ENCODE data around the gene KRTAP9-8.

Gene KRTAP9-8

GRCh38 chr17:41256291-41256685, 18.5 kb downstream of the KRTAP9-8 start:
- Histone ChIP-seq H3K23ac (ENCODE audit: low read length) (no peak overlapping the region), H3K79me2 (ENCODE audit: control insufficient read depth, insufficient read depth, low read length) (no peaks in the 10 kb centered on the region), H3K79me1 (ENCODE audit: low read length) (no peaks in the 10 kb centered on the region), H3K27ac (ENCODE audit: low read depth, low read length) (no peak overlapping the region), H3K36me3 (ENCODE audit: control insufficient read depth, insufficient read depth, low read length) (no peaks in the 10 kb centered on the region), H3K27me3 (ENCODE audit: insufficient read depth, low read length, poor library complexity) (no peaks in the 10 kb centered on the region), H3K4me3 (ENCODE audit: low read length) (no peak overlapping the region), H4K8ac (ENCODE audit: low read depth, low read length) (no peak overlapping the region), H3K4me1 (ENCODE audit: control insufficient read depth, low read depth, low read length) (no peaks in the 10 kb centered on the region), H3K56ac (ENCODE audit: low read length) (no peak overlapping the region), H2BK120ac (ENCODE audit: low read depth, low read length) (no peak overlapping the region), H2AK5ac (ENCODE audit: low read length) (no peak overlapping the region), H2BK5ac (ENCODE audit: low read length) (no peak overlapping the region), H3K4ac (ENCODE audit: low read depth, low read length) (no peak overlapping the region), H3K9ac (ENCODE audit: low read length) (no peak overlapping the region), H3K18ac (ENCODE audit: low read length) (no peak overlapping the region), H2BK15ac (replicated peaks; ENCODE audit: low read depth) (no peak overlapping the region), H3K4me2 (ENCODE audit: low read length) (no peak overlapping the region), H4K5ac (ENCODE audit: low read length) (no peak overlapping the region)
- DNase-seq = no peak
- WGBS (ENCODE audit: extremely low coverage, insufficient coverage, low lambda C conversion rate) = no CpG with 5 or more reads among the region's 1 CpG

- no peak overlapping the region for H4K8ac ChIP-seq (ENCODE audit: low read depth, low read length)
- no peak overlapping the region for H3K4me2 ChIP-seq (ENCODE audit: low read length)
- no peak overlapping the region for H3K18ac ChIP-seq (ENCODE audit: low read length)
- H3K79me2 ChIP-seq (ENCODE audit: control insufficient read depth, insufficient read depth, low read length) = no peaks in the 10 kb centered on the region
- no peaks in the 10 kb centered on the region for H3K4me1 ChIP-seq (ENCODE audit: control insufficient read depth, low read depth, low read length)
- no peak overlapping the region for H3K9ac ChIP-seq (ENCODE audit: low read length)
- no peaks in the 10 kb centered on the region for H3K79me1 ChIP-seq (ENCODE audit: low read length)
- H3K27ac ChIP-seq (ENCODE audit: low read depth, low read length) = no peak overlapping the region
- H3K4ac ChIP-seq (ENCODE audit: low read depth, low read length) = no peak overlapping the region
- H2BK5ac ChIP-seq (ENCODE audit: low read length) = no peak overlapping the region
- H3K27me3 ChIP-seq (ENCODE audit: insufficient read depth, low read length, poor library complexity) = no peaks in the 10 kb centered on the region
- H3K4me3 ChIP-seq (ENCODE audit: low read length) = no peak overlapping the region
- H2AK5ac ChIP-seq (ENCODE audit: low read length) = no peak overlapping the region
- H2BK120ac ChIP-seq (ENCODE audit: low read depth, low read length) = no peak overlapping the region
- DNase-seq = no peak
- no peak overlapping the region for H3K23ac ChIP-seq (ENCODE audit: low read length)
- H2BK15ac ChIP-seq (replicated peaks; ENCODE audit: low read depth) = no peak overlapping the region
- no peak overlapping the region for H4K5ac ChIP-seq (ENCODE audit: low read length)
- H3K56ac ChIP-seq (ENCODE audit: low read length) = no peak overlapping the region
- no peaks in the 10 kb centered on the region for H3K36me3 ChIP-seq (ENCODE audit: control insufficient read depth, insufficient read depth, low read length)
Measured at GRCh38 chr17:41258406-41258805, 20.6 kb downstream of the KRTAP9-8 start.

- Histone ChIP-seq H3K4me3 (ENCODE audit: low read length) (no peak overlapping the region), H2BK120ac (ENCODE audit: low read depth, low read length) (no peak overlapping the region), H3K9ac (ENCODE audit: low read length) (no peak overlapping the region), H2BK5ac (ENCODE audit: low read length) (no peak overlapping the region), H3K56ac (ENCODE audit: low read length) (no peak overlapping the region), H3K79me1 (ENCODE audit: low read length) (no peaks in the 10 kb centered on the region), H3K27me3 (ENCODE audit: insufficient read depth, low read length, poor library complexity) (no peaks in the 10 kb centered on the region), H3K23ac (ENCODE audit: low read length) (no peak overlapping the region), H3K36me3 (ENCODE audit: control insufficient read depth, insufficient read depth, low read length) (no peaks in the 10 kb centered on the region), H3K79me2 (ENCODE audit: control insufficient read depth, insufficient read depth, low read length) (no peaks in the 10 kb centered on the region), H4K5ac (ENCODE audit: low read length) (no peak overlapping the region), H4K8ac (ENCODE audit: low read depth, low read length) (no peak overlapping the region), H3K4ac (ENCODE audit: low read depth, low read length) (no peak overlapping the region), H3K4me2 (ENCODE audit: low read length) (no peak overlapping the region), H3K27ac (ENCODE audit: low read depth, low read length) (no peak overlapping the region), H2BK15ac (replicated peaks; ENCODE audit: low read depth) (no peak overlapping the region), H2AK5ac (ENCODE audit: low read length) (no peak overlapping the region), H3K4me1 (ENCODE audit: control insufficient read depth, low read depth, low read length) (no peaks in the 10 kb centered on the region), H3K18ac (ENCODE audit: low read length) (no peak overlapping the region)
- DNase-seq = no peak
- WGBS (ENCODE audit: extremely low coverage, insufficient coverage, low lambda C conversion rate) = no CpG with 5 or more reads among the region's 2 CpGs
Measured at GRCh38 chr17:41263212-41263611, 25.4 kb downstream of the KRTAP9-8 start.

- Histone ChIP-seq H3K23ac (ENCODE audit: low read length) (no peak overlapping the region), H3K4me2 (ENCODE audit: low read length) (no peak overlapping the region), H3K4me3 (ENCODE audit: low read length) (no peak overlapping the region), H3K9ac (ENCODE audit: low read length) (no peak overlapping the region), H3K4ac (ENCODE audit: low read depth, low read length) (no peak overlapping the region), H2BK15ac (replicated peaks; ENCODE audit: low read depth) (no peak overlapping the region), H3K79me2 (ENCODE audit: control insufficient read depth, insufficient read depth, low read length) (no peaks in the 10 kb centered on the region), H2AK5ac (ENCODE audit: low read length) (no peak overlapping the region), H3K27me3 (ENCODE audit: insufficient read depth, low read length, poor library complexity) (no peaks in the 10 kb centered on the region), H3K56ac (ENCODE audit: low read length) (no peak overlapping the region), H4K5ac (ENCODE audit: low read length) (no peak overlapping the region), H3K27ac (ENCODE audit: low read depth, low read length) (no peak overlapping the region), H3K18ac (ENCODE audit: low read length) (no peak overlapping the region), H3K79me1 (ENCODE audit: low read length) (no peaks in the 10 kb centered on the region), H3K4me1 (ENCODE audit: control insufficient read depth, low read depth, low read length) (no peaks in the 10 kb centered on the region), H4K8ac (ENCODE audit: low read depth, low read length) (no peak overlapping the region), H3K36me3 (ENCODE audit: control insufficient read depth, insufficient read depth, low read length) (no peaks in the 10 kb centered on the region), H2BK120ac (ENCODE audit: low read depth, low read length) (no peak overlapping the region), H2BK5ac (ENCODE audit: low read length) (no peak overlapping the region)
- no CpG with 5 or more reads among the region's 3 CpGs for WGBS (ENCODE audit: extremely low coverage, insufficient coverage, low lambda C conversion rate)
- no peak for DNase-seq
Measured at GRCh38 chr17:41264599-41264998, 26.8 kb downstream of the KRTAP9-8 start.

- Histone ChIP-seq H3K4ac (ENCODE audit: low read depth, low read length) (no peak within 1 kb of the TSS), H2AK5ac (ENCODE audit: low read length) (no peak within 1 kb of the TSS), H3K4me1 (ENCODE audit: control insufficient read depth, low read depth, low read length) (no peaks in the 10 kb centered on the region), H3K9ac (ENCODE audit: low read length) (no peak within 1 kb of the TSS), H2BK120ac (ENCODE audit: low read depth, low read length) (no peak within 1 kb of the TSS), H3K4me3 (ENCODE audit: low read length) (no peak within 1 kb of the TSS), H3K27me3 (ENCODE audit: insufficient read depth, low read length, poor library complexity) (no peaks in the 10 kb centered on the region), H3K27ac (ENCODE audit: low read depth, low read length) (no peak within 1 kb of the TSS), H2BK5ac (ENCODE audit: low read length) (no peak within 1 kb of the TSS), H3K23ac (ENCODE audit: low read length) (no peak within 1 kb of the TSS), H3K4me2 (ENCODE audit: low read length) (no peak within 1 kb of the TSS), H3K56ac (ENCODE audit: low read length) (no peak within 1 kb of the TSS), H4K5ac (ENCODE audit: low read length) (no peak within 1 kb of the TSS), H3K18ac (ENCODE audit: low read length) (no peak within 1 kb of the TSS), H4K8ac (ENCODE audit: low read depth, low read length) (no peak within 1 kb of the TSS), H3K79me1 (ENCODE audit: low read length) (no peaks in the 10 kb centered on the region), H2BK15ac (replicated peaks; ENCODE audit: low read depth) (no peak within 1 kb of the TSS), H3K36me3 (ENCODE audit: control insufficient read depth, insufficient read depth, low read length) (no peaks in the 10 kb centered on the region), H3K79me2 (ENCODE audit: control insufficient read depth, insufficient read depth, low read length) (no peaks in the 10 kb centered on the region)
- WGBS (ENCODE audit: extremely low coverage, insufficient coverage, low lambda C conversion rate) = no CpG with 5 or more reads among the region's 2 CpGs
- no peak for DNase-seq
Measured at GRCh38 chr17:41265078-41265477, 27.3 kb downstream of the KRTAP9-8 start, which contains the start of gene KRTAP9-6. Gene KRTAP9-6 (plus strand): TSS chr17:41265378. CDS start chr17:41265378, 0 bp downstream.

GRCh38 chr17:41267711-41268110, 29.9 kb downstream of the KRTAP9-8 start:
- Histone ChIP-seq H2BK15ac (replicated peaks; ENCODE audit: low read depth) (no peak overlapping the region), H2BK120ac (ENCODE audit: low read depth, low read length) (no peak overlapping the region), H3K9ac (ENCODE audit: low read length) (no peak overlapping the region), H3K79me2 (ENCODE audit: control insufficient read depth, insufficient read depth, low read length) (no peaks in the 10 kb centered on the region), H3K4me2 (ENCODE audit: low read length) (no peak overlapping the region), H3K27me3 (ENCODE audit: insufficient read depth, low read length, poor library complexity) (no peaks in the 10 kb centered on the region), H3K23ac (ENCODE audit: low read length) (no peak overlapping the region), H3K4ac (ENCODE audit: low read depth, low read length) (no peak overlapping the region), H3K27ac (ENCODE audit: low read depth, low read length) (no peak overlapping the region), H2BK5ac (ENCODE audit: low read length) (no peak overlapping the region), H3K56ac (ENCODE audit: low read length) (no peak overlapping the region), H3K36me3 (ENCODE audit: control insufficient read depth, insufficient read depth, low read length) (no peaks in the 10 kb centered on the region), H3K79me1 (ENCODE audit: low read length) (no peaks in the 10 kb centered on the region), H3K18ac (ENCODE audit: low read length) (no peak overlapping the region), H4K8ac (ENCODE audit: low read depth, low read length) (no peak overlapping the region), H4K5ac (ENCODE audit: low read length) (no peak overlapping the region), H3K4me1 (ENCODE audit: control insufficient read depth, low read depth, low read length) (no peaks in the 10 kb centered on the region), H3K4me3 (ENCODE audit: low read length) (no peak overlapping the region), H2AK5ac (ENCODE audit: low read length) (no peak overlapping the region)
- no peak for DNase-seq
- WGBS (ENCODE audit: extremely low coverage, insufficient coverage, low lambda C conversion rate) = no CpG with 5 or more reads among the region's 3 CpGs
